ENCODE results near the gene DDX1.

DNA sequence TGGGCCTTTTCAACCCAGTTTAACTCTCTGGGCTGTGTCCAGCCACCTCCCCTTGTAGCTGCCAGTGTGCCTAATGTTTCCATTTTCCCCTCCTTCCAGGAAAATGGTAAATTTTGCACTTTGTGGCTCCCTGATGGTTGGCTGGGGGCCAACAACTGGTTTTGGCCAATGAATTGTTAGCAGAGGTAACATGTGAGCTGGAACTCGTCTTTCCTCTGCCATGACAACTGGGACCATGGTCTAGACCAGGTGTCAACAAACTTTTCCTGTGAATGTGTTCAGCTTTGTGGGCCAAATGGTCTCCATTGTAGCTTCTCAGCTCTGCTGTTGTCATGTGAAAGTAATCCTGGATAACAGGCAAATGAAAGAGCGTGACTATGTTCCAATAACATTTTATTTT, 87.2 kb downstream of the DDX1 start:
- TF ChIP-seq POLR2A (IDR thresholded peaks at IDR 0.05): no peak
- TF ChIP-seq, protein P1, sequence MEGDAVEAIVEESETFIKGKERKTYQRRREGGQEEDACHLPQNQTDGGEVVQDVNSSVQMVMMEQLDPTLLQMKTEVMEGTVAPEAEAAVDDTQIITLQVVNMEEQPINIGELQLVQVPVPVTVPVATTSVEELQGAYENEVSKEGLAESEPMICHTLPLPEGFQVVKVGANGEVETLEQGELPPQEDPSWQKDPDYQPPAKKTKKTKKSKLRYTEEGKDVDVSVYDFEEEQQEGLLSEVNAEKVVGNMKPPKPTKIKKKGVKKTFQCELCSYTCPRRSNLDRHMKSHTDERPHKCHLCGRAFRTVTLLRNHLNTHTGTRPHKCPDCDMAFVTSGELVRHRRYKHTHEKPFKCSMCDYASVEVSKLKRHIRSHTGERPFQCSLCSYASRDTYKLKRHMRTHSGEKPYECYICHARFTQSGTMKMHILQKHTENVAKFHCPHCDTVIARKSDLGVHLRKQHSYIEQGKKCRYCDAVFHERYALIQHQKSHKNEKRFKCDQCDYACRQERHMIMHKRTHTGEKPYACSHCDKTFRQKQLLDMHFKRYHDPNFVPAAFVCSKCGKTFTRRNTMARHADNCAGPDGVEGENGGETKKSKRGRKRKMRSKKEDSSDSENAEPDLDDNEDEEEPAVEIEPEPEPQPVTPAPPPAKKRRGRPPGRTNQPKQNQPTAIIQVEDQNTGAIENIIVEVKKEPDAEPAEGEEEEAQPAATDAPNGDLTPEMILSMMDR (IDR thresholded peaks at IDR 0.05 in 8 of 11, conservative IDR thresholded peaks at IDR 0.05 in 3 of 11): no peak

Data from spleen (tissue), 7 donors.